ENCODE data around the gene QRSL1. TPM values are rescaled to one million over a fixed set of nuclear protein-coding genes. Genes with fewer than 3 reads are reported as not detected.

The QRSL1 gene
- polyA plus RNA-seq, 1 of the 3 experiments (the other 2 are of a cell fraction) = 5.7 TPM

- no peak for TF ChIP-seq ZBTB33 (IDR thresholded peaks at IDR 0.05; ENCODE audit: borderline replicate concordance, low read depth)
These were observed 72.7 kb downstream of the QRSL1 start (continued) for GRCh38 chr6:106702046-106702445.

- Histone ChIP-seq H3K79me2 (ENCODE audit: insufficient read depth) (no peaks in the 10 kb centered on the region), H3K4me2 (no peak overlapping the region), H3K9ac (no peak overlapping the region), H3K9me2 (no peaks in the 10 kb centered on the region), H4K20me1 (ENCODE audit: insufficient read depth) (no peaks in the 10 kb centered on the region), H3K27me3 (ENCODE audit: insufficient read depth) (peaks cover 7% of the 10 kb centered on the region; the same call in 1 of the 2 replicates), H3K9me3 (no peaks in the 10 kb centered on the region), H2AFZ (ENCODE audit: low read depth) (no peak overlapping the region), H3K36me3 (replicated peaks in 1 of 2; ENCODE audit: control insufficient read depth in 1 of 2, insufficient read depth in 2 of 2, low read length in 1 of 2) (no peaks in the 10 kb centered on the region), H3K4me1 (ENCODE audit: control insufficient read depth in 1 of 2, insufficient read depth in 2 of 2, low read depth in 1 of 2, low read length in 1 of 2) (no peaks in the 10 kb centered on the region), H3K4me3 (ENCODE audit: low read depth in 2 of 2, low read length in 1 of 2) (no peak overlapping the region), H3F3A (replicated peaks; ENCODE audit: insufficient read depth) (no peaks in the 10 kb centered on the region), H3K27ac (ENCODE audit: low read depth in 2 of 2, low read length in 1 of 2) (no peak overlapping the region)
- CTCF ChIA-PET = no interaction called here
- DNase-seq = no peak
- WGBS (ENCODE audit: low lambda C conversion rate) = 31% methylated on average over 10 of the region's 10 CpGs
- POLR2A ChIA-PET = no interaction called here
- TF ChIP-seq EZH2phosphoT487 (IDR thresholded peaks at IDR 0.05; ENCODE audit: borderline replicate concordance, low read depth) = no peak
- no peak for TF ChIP-seq SIN3A (IDR thresholded peaks at IDR 0.05; ENCODE audit: borderline replicate concordance, low read depth, low read length)
- TF ChIP-seq NRF1 (IDR thresholded peaks at IDR 0.05; ENCODE audit: low read depth, low read length) = no peak
- no peak for TF ChIP-seq GABPA (IDR thresholded peaks at IDR 0.05; ENCODE audit: low read depth)
- TF ChIP-seq USF2 (IDR thresholded peaks at IDR 0.05; ENCODE audit: borderline replicate concordance, low read depth, low read length) = no peak
These were observed 73.2 kb downstream of the QRSL1 start for GRCh38 chr6:106702451-106703110.

- Histone ChIP-seq H3K4me2 (no peak overlapping the region), H2AFZ (ENCODE audit: low read depth) (no peak overlapping the region), H3K27me3 (ENCODE audit: insufficient read depth) (peaks cover 7% of the 10 kb centered on the region; the same call in 1 of the 2 replicates), H3K27ac (ENCODE audit: low read depth in 2 of 2, low read length in 1 of 2) (no peak overlapping the region), H3K36me3 (replicated peaks in 1 of 2; ENCODE audit: control insufficient read depth in 1 of 2, insufficient read depth in 2 of 2, low read length in 1 of 2) (no peaks in the 10 kb centered on the region), H3K79me2 (ENCODE audit: insufficient read depth) (no peaks in the 10 kb centered on the region), H3F3A (replicated peaks; ENCODE audit: insufficient read depth) (no peaks in the 10 kb centered on the region), H3K9me3 (no peaks in the 10 kb centered on the region), H4K20me1 (ENCODE audit: insufficient read depth) (no peaks in the 10 kb centered on the region), H3K4me3 (ENCODE audit: low read depth in 2 of 2, low read length in 1 of 2) (no peak overlapping the region), H3K4me1 (ENCODE audit: control insufficient read depth in 1 of 2, insufficient read depth in 2 of 2, low read depth in 1 of 2, low read length in 1 of 2) (no peaks in the 10 kb centered on the region), H3K9me2 (no peaks in the 10 kb centered on the region), H3K9ac (no peak overlapping the region)
- ChIA-PET CTCF (interaction anchor here (2.2 kb wide), 1 partner anchor 9 kb away, joined by 7 read pairs; no protein-coding TSS in a partner anchor), POLR2A (no interaction called here)
- no peak for DNase-seq
- 36% methylated on average over 4 of the region's 4 CpGs for WGBS (ENCODE audit: low lambda C conversion rate)
- no peak for TF ChIP-seq PBX3 (IDR thresholded peaks at IDR 0.05)
- TF ChIP-seq POLR2AphosphoS5 (IDR thresholded peaks at IDR 0.05; ENCODE audit: low read depth, low read length) = no peak
- no peak for TF ChIP-seq GATA2 (CRISPR knock-in tag; IDR thresholded peaks at IDR 0.05)
- TF ChIP-seq REST (IDR thresholded peaks at IDR 0.05; ENCODE audit: low read depth, low read length) = no peak
- no peak for TF ChIP-seq TAF1 (IDR thresholded peaks at IDR 0.05; ENCODE audit: borderline replicate concordance, low read depth, low read length)
- TF ChIP-seq CTCF (IDR thresholded peaks at IDR 0.05) = no peak
- no peak for TF ChIP-seq RAD21 (IDR thresholded peaks at IDR 0.05; ENCODE audit: low read length)
- TF ChIP-seq TEAD4 (IDR thresholded peaks at IDR 0.05; ENCODE audit: borderline replicate concordance, insufficient read depth) = no peak
- TF ChIP-seq GABPA (IDR thresholded peaks at IDR 0.05; ENCODE audit: low read depth) = no peak
- TF ChIP-seq RXRA (IDR thresholded peaks at IDR 0.05; ENCODE audit: borderline replicate concordance, low read depth) = no peak
These were observed 74.9 kb downstream of the QRSL1 start for GRCh38 chr6:106704327-106704726.

Data from SK-N-SH (cell line).